HG03521 (cell line): Measurements from ENCODE around the gene PRMT5.
"Not testable (repeated sequence)": the region's sequence is repeated elsewhere in the genome, so short reads cannot be mapped to it uniquely, and the experiment has no call there.

Experiments used
- ATAC-seq: cut with Tn5 transposase; IDR thresholded peaks from one replicate; pipeline ENCODE4 v1.9.1; 2021; ENCODE audit warnings: mild to moderate bottlenecking, moderate library complexity; ENCODE audit not compliant: unreplicated experiment

Gene PRMT5

GRCh38 chr14:22935156-22935555, 6.0 kb upstream of the PRMT5 start:
- no peak for ATAC-seq

GRCh38 chr14:22932146-22932545, 3.0 kb upstream of the PRMT5 start:
- ATAC-seq, result no peak

GRCh38 chr14:22929961-22930364, 787 bp upstream of the PRMT5 start:
- peak; percentile 2 for ATAC-seq

GRCh38 chr14:22928237-22929103, 706 bp downstream of the PRMT5 start:
- no peak for ATAC-seq

GRCh38 chr14:22926316-22926715, 2.9 kb downstream of the PRMT5 start:
- ATAC-seq, result no peak

- ATAC-seq, result no peak
These were observed 3.7 kb downstream of the PRMT5 start for GRCh38 chr14:22925513-22925912.

GRCh38 chr14:22923746-22924145, 5.4 kb downstream of the PRMT5 start:
- ATAC-seq, result no peak

GRCh38 chr14:22922294-22922693, 6.9 kb downstream of the PRMT5 start:
- no peak for ATAC-seq

DNA sequence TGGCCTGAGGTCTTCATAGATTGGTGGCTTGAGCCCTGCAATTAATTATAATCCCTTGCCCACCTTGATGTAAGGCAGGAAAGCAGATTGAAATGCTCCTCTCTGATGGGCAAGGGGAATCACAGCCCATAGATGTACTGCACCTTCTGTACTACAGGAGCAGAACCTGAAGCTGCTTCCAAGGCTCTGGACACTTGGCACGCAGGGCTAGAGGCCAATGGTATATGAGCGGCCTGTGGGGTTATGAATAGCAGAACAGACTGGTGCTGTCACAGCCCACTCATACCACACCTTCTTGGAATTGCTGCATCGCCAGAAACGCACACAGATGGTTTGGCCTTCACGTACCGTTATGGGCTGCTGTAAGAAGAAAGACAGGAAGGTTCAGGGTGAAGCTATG, 8.5 kb downstream of the PRMT5 start:
- ATAC-seq, result no peak

GRCh38 chr14:22919601-22919921, 9.6 kb downstream of the PRMT5 start:
- ATAC-seq, result no peak

GRCh38 chr14:22918804-22919600, 10.2 kb downstream of the PRMT5 start, which contains the start of gene RBM23:
Gene RBM23 (minus strand): TSS chr14:22919149.
- ATAC-seq, result peak; percentile 90

DNA sequence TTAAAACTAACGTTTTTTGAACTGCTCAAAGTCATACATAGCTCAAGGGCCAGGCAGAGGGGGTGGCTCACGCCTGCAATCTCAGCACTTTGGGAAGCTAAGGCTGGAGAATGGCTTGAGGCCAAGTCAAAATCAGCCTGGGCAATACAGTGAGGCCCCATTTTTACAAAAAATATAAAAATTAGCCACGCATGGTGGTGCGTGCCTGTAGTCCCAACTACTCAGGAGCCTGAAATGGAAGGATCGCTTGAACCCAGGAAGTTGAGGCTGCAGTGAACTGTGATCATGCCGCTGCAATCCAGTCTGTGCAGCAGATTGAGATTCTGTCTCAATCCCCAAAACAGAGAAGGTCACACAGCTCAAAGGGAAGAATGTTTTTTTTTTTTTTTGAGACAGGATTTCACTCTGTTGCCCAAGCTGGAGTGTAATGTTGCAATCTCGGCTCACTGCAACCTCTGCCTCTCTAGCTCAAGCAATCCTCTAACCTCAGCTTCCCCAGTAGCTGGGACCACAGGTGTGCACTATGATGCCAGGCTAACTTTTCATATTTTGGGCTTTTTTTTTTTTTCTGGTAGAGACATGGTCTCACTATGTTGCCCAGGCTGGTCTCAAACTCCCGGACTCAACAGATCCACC, 13.2 kb downstream of the PRMT5 start:
- no peak for ATAC-seq

DNA sequence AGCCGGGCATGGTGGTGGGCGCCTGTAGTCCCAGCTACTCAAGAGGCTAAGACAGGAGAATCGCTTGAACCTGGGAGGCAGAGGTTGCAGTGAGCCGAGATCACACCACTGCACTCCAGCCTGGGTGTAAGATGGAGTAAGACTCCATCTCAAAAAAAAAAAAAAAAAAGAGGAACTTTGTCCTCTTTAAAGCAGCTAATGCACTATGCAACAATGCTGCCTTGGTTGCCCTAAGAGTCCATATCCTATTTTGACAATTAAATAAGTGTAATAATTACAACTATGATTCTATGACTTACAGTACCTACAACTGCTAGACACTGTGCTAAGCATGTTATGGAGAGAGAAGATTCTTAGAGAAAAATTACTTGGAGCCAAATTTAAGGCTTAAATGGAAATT, 14.3 kb downstream of the PRMT5 start:
- not testable (repeated sequence) for ATAC-seq

DNA sequence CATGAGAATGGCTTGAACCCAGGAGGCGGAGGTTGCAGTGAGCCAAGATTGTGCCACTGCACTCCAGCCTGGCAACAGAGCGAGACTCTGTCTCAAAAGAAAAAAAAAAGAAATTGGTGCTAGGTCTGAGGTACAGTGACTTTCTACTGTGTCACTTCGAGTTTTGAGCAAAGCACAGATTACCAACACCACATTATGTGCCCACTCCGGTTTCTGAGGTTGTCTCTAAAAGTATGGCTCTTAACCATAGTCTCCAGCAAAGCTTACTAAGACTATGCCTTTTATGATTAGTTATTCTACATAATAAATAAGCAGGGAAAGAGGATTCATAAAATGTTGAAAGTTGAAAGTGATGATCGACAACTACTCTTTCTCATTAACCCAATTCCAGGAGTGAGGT, 18.3 kb downstream of the PRMT5 start:
- no peak for ATAC-seq

DNA sequence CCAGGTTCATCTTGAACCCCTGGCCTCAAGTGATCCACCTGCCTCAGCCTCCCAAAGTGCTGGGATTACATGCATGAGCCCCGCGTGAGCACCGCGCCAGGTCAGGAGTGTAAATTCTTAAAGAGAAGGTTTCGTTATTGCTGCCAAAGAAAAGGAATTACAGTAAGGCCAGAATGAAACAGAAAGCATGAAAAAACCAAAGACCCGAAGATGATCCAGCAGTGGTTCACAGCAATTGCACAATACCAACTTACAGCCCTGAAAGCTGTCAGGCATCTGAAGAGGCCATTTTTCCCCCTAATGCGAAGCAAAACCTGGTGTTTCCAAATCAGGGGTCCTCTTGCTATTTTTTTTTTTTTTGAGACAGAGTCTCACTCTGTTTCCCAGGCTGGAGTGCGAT, 20.6 kb downstream of the PRMT5 start:
- ATAC-seq, result no peak

DNA sequence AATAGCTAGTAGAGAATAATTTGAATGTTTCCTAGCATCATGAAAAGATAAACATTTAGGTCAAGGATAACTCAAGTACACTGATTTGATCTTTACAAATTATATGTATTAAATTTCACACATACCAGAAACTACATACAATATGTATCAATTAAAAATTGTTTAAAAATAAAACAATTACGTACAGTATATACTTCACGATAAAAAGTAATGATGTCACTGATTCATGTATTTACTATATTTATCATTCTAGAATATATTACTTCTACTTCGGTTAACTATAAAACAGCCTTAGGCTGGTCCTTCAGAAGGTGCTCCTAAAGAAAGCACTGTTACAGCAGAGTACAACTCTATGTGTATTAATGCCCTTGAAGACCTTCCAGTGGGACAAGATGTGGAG, 21.7 kb downstream of the PRMT5 start:
- no peak for ATAC-seq

GRCh38 chr14:22906073-22906472, 23.1 kb downstream of the PRMT5 start:
- ATAC-seq, result no peak

DNA sequence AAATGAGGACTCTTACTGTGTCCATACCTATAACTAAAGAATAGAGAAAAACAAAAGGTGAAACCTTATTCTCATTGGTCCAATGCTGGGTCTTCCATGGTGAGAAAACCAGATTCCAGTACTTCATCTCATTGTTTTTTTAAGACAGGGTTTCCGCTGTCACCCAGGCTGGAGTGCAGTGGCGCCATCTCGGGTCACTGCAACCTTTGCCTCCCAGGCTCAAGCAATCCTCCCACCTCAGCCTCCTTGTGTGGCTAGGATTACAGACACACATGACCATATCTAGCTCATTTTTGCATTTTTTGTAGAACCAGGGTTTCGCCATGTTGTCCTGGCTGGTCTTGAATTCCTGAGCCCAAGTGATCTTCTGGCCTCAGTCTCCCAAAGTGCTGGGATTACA, 23.5 kb downstream of the PRMT5 start:
- ATAC-seq, result no peak

GRCh38 chr14:22903742-22904087, 25.5 kb downstream of the PRMT5 start:
- no peak for ATAC-seq

GRCh38 chr14:22901799-22902198, 27.4 kb downstream of the PRMT5 start:
- no peak for ATAC-seq

DNA sequence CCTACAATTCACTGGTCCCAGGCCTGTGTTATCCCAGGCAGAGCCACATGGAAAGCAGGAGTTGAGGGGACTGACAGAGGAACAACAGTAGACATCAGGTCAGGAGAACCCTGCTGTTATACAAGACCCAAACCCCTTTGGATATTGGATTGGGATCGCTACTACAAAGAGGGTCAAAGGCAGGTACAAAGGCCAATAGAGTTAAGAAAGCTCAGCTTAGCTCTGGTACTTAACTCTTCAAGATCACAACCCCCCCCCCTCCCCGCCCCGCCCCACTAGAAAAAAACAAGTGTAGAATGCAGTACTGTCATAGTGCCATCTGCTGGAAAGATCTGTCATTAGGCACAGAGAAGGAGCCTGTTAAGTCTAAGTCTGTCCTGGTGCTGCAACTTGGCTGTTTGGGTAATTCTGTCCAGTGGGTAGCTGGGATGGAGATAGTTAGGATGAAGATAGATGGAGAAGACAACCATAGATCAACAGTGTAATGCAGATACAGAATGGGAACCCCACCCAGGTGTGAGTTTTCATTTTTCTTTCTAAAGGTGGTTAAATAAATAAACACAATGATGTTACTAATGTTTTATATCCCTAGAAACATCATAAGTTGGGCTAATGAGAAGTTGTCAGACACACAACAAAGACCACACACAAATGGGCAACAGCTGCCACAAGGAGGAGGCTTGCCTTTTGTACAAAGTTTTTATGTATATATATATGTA, 28.9 kb downstream of the PRMT5 start:
- ATAC-seq, result peak; percentile 48
